Skeletal muscle cell (primary cell): Measurements from ENCODE around the gene FBXO39.
"Not testable (repeated sequence)": the region's sequence is repeated elsewhere in the genome, so short reads cannot be mapped to it uniquely, and the experiment has no call there.

Experiments used
- DNase-seq: peaks from one replicate; pipeline ENCODE4 v3.0.0-alpha.2; 2010; ENCODE audit warnings: low read depth
- H3K4me3 ChIP-seq: 2 replicates; pipeline ENCODE4 v1.5.1; 2011; ENCODE audit warnings: low read depth, mild to moderate bottlenecking, control low read depth, low read length, moderate library complexity

Gene FBXO39

GRCh38 chr17:6786618-6787017 lies 10.6 kb downstream of the FBXO39 start:
- peak; percentile 59 for DNase-seq
- no peak overlapping the region for H3K4me3 ChIP-seq

- DNase-seq = no peak
- no peak overlapping the region for H3K4me3 ChIP-seq
Measured at GRCh38 chr17:6787081-6787693, 11.2 kb downstream of the FBXO39 start.

- no peak overlapping the region for H3K4me3 ChIP-seq
- DNase-seq = no peak
Measured at GRCh38 chr17:6789146-6789545, 13.1 kb downstream of the FBXO39 start.

- H3K4me3 ChIP-seq = no peak overlapping the region
- no peak for DNase-seq
Measured at GRCh38 chr17:6793748-6794493, 17.9 kb downstream of the FBXO39 start.

- H3K4me3 ChIP-seq = no peak overlapping the region
- no peak for DNase-seq
Measured at GRCh38 chr17:6796017-6796886, 20.2 kb downstream of the FBXO39 start.

GRCh38 chr17:6796887-6797490 lies 21.0 kb downstream of the FBXO39 start:
- no peak overlapping the region for H3K4me3 ChIP-seq
- DNase-seq = no peak

- no peak for DNase-seq
- no peak overlapping the region for H3K4me3 ChIP-seq
Measured at GRCh38 chr17:6797718-6798351, 21.8 kb downstream of the FBXO39 start.

- no peak for DNase-seq
- H3K4me3 ChIP-seq = no peak overlapping the region
Measured at GRCh38 chr17:6799738-6800137, 23.7 kb downstream of the FBXO39 start.

GRCh38 chr17:6800422-6801027 lies 24.5 kb downstream of the FBXO39 start:
- DNase-seq = no peak

GRCh38 chr17:6811510-6811909 lies 35.5 kb downstream of the FBXO39 start:
- H3K4me3 ChIP-seq = no peak overlapping the region
- DNase-seq = no peak

More at GRCh38 chr17:6800422-6801027, 24.5 kb downstream of the FBXO39 start:
- no peak overlapping the region for H3K4me3 ChIP-seq

- no peak overlapping the region for H3K4me3 ChIP-seq
- no peak for DNase-seq
Measured at GRCh38 chr17:6812295-6812694, 36.3 kb downstream of the FBXO39 start.

GRCh38 chr17:6815775-6816174 lies 39.8 kb downstream of the FBXO39 start:
- H3K4me3 ChIP-seq = no peak overlapping the region
- no peak for DNase-seq

- not testable (repeated sequence) for DNase-seq, H3K4me3 ChIP-seq
Measured at GRCh38 chr17:6816368-6816767, 40.4 kb downstream of the FBXO39 start.

GRCh38 chr17:6818938-6819337 lies 42.9 kb downstream of the FBXO39 start:
- H3K4me3 ChIP-seq = no peak overlapping the region

GRCh38 chr17:6823011-6823442 lies 47.0 kb downstream of the FBXO39 start:
- peak; percentile 75 for DNase-seq
- no peak overlapping the region for H3K4me3 ChIP-seq

More at GRCh38 chr17:6818938-6819337, 42.9 kb downstream of the FBXO39 start:
- no peak for DNase-seq

GRCh38 chr17:6830383-6830986 lies 54.5 kb downstream of the FBXO39 start:
- no peak for DNase-seq
- H3K4me3 ChIP-seq = no peak overlapping the region

- peak within 1 kb of the TSS; percentile 37 for H3K4me3 ChIP-seq
- DNase-seq = peak; percentile 15
Measured at GRCh38 chr17:6831661-6832263, 55.7 kb downstream of the FBXO39 start, which contains the start of gene TEKT1. TEKT1 (minus strand) TSS chr17:6831729; CDS start chr17:6830376, 1,353 bp downstream.
